OCI-M2 (cell line): ENCODE measurements around the gene SDS.

Source experiments
- DNase-seq: peaks from one replicate; lab custom pipeline; 2025; ENCODE audit not compliant: unreplicated experiment; lab: John Stamatoyannopoulos, UW

Gene SDS

DNA sequence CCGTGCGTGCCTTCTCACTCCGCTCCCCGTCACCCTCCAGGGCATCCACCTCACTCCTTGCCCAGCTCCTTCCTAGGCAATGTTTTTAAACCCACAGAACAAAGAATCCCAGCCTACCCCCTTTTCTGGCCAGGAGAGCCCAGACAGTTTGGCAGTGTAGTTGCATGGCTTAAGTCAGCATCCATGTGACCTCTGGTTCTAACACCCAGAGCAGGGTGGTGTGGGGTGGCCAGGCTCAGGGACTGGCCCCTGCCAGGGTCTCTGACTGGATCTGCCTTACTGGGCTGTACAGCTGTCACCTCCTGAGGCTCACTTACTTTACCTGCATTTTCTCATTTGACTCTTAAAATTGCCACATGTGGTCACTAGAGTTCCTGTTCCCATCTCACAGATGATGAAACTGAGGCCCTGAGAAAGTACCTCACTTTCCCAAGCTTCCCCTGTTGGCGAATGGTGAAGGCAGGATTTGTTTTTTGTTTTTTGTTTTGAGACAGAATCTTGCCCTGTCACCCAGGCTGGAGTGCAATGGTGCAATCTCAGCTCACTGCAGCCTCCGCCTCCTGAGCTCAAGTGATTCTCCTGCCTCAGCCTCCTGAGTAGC lies 18.3 kb downstream of the SDS start:
- DNase-seq = no peak

DNA sequence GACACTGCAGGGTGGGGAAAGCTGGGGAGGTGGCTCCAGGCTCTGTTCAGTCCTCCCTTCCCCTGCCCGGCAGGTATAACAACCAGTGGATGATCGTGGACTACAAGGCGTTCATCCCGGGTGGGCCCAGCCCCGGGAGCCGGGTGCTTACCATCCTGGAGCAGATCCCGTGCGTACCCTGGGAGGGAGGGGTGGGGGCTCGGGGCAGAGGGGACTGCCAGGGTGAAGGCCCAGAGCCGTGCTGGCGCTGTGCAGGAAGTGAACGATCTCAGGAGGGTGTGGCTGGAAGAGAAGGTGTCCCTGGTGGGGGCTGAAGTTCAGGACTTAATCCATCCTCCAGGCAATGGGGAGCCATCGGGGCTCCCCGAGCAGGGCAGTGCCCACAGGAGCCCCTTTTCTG lies 18.9 kb downstream of the SDS start:
- no peak for DNase-seq

DNA sequence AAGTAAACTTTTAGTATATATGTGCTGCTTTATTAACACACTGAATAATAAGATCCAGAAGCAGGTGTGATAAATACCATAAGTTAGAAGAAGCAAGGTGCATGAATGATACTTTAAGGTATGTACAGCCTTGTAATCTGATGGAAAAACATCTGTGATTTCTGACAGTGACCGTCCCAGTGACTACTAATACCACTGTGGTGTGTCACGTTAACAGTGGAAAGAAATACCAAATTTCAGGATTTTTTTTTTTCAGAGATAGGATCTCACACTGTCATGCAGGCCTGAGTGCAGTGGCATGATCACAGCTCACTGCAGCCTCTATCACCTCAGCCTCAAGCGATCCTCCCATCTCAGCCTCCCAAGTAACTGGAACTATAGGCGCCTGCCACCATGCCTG lies 21.5 kb downstream of the SDS start:
- no peak for DNase-seq

DNA sequence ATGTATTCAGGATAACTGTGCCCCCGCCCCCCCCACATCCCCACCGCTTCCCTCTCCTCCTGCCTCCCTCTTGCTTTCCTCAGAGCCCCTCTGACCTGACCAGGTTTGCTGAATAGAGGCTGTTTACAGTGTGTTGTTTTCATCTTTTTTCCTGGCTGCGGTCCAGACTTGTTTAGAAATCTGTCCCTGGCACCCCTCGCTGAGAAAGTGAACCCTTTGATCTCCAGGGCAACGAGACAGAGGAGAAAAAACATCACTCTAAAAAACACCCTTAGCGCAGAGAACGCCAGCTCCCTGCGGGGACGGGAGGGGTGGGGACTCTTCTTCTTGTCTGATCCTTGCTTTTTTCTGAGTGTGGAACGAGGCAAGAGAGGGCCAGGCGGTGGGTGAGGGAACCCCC lies 22.5 kb downstream of the SDS start:
- DNase-seq = no peak

DNA sequence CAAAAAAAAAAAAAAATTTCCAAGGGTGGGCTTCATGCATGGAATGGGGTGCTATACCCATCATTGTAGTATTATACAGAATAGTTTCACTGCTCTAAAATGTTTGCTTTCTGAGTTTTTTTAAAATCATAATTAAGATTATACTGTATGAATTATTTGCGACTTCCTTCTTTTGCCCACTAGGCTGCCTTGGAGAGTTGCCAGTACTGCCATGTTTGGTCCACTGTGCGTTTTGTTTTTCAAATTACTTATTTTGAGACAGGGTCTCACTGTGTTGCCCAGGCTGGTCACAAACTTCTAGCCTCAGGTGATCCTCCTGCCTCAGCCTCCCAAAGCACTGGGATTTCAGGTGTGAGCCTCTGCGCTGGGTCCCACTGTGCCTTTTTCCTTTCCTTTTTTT lies 25.4 kb downstream of the SDS start:
- DNase-seq = no peak

DNA sequence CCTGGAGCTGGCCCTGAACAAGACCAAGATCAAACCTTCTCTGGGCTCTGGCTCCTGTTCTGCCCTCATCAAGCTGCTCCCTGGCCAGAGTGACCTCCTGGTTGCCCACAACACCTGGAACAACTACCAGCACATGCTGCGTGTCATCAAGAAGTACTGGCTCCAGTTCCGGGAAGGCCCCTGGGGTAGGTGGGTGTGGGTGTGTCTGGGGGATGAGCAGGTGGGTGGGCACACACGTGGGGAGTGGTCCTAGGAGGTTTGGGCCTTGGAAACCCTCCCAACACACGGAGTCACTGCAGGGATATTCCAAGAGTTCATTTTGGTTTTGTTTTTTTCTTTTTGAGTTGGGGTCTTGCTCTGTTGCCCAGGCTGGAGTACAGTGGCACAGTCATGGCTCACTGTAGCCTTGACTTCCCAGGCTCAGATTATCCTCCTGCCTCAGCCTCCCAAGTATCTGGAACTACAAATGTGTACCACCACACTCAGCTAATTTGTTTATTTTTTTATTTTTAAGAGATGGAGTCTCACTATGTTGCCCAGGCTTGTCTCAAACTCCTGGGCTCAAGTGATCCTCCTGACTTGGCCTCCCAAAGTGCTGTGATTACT lies 28.8 kb downstream of the SDS start:
- DNase-seq = no peak

DNA sequence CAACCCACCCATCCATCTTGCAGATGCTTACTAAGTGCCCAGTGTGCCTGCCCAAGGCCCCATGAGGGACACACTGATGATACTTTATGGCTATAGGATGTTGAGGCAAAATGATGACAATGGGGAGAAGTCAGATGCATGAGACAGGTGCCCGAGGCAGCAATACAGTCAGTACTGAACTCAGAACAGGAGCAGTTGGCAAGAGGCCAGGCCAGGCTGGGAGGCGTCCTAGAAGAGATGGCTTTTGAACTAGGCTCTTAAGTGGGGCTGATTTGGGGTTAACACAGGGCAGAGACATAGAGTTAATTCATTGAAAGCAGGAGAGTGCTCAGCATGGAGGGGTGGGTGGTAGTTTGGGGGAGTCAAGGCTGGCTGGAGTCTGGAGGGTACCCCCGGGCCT lies 29.7 kb downstream of the SDS start:
- no peak for DNase-seq

DNA sequence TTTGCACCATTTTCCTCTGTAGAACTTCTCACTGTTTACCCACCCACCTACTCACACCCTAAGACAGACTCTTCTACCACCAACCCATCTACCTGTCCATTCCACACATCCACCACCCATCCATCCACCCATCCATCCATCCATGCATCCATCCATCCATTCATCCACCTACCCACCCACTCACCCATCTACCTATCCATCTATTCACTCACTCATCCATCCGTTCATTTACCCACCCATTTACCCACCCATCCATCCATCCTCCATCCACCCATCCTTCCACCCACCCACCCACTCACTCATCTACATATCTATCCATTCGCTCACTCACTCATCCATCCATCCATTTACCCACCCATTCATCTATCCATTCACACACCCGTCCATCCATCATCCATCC lies 30.2 kb downstream of the SDS start:
- no peak for DNase-seq

DNA sequence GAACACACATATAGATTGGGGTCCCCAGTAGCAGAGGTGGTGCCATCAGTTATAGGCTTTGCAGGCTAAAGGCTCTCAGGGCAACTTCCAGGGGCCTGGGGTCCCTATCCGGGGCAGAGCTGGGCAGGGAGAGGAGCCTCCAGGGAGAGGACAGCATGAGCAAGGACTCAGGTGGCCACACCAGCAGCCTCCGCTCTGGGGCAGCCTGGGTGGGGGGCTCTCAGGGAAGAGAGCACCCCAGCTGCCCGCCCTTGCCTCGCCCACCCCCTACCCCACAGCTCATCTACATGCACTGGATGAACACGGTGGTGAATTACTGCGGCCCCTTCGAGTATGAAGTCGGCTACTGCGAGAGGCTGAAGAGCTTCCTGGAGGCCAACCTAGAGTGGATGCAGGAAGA lies 31.3 kb downstream of the SDS start:
- no peak for DNase-seq

DNA sequence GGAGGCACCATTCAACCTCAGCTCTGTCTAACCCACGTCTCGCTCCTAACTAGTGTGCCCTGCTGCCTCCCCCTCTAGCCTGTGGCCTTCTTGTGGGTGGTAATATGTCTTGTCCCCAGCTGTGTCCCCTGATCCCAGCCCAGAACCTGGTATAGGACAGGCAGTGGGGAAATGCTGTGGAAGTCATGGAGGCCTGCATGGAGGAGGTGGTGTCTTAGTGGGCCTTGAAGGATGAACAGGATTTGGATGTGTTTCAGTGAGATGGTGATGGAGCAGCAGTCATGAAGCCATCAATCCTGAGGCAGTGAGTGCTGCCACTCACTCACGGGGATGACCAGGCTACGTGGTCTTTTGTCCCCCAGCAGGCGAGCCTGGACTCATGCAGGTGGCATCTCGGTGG lies 31.9 kb downstream of the SDS start:
- DNase-seq = no peak

DNA sequence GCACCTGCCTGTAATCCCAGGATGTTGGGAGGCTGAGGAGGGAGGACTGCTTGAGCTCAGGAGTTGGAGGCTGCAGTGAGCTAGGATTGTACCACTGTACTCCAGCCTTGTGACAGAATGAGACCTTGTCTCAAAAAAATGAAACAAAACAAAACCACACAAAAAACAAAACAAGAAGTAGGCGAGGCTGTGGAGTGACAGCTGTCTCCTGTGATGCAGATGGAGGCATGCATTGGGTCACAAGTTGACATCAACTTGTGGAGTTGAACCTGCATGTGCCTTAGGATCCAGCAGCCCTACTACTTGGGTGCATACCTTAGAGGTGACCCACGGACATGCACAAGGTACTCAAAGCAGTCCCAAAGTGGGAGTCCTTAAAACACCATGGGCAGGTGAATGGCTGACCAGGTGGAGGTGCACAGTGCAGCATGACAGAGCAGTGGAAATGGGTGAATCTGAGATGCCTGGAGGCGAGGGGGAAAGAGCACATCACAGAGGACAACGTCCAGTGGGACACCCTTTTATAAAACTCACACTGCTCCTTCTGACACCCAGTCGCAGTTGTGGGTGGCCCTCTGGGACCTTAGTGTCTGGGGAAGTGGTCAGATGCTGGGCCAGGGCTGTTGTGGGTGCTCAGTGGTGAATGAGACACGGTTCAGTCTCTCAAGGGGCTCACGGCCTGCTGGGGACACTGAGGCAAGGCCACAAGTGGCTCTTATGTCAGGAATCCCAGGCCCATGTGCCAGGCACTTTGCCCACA lies 32.6 kb downstream of the SDS start:
- DNase-seq = no peak

DNA sequence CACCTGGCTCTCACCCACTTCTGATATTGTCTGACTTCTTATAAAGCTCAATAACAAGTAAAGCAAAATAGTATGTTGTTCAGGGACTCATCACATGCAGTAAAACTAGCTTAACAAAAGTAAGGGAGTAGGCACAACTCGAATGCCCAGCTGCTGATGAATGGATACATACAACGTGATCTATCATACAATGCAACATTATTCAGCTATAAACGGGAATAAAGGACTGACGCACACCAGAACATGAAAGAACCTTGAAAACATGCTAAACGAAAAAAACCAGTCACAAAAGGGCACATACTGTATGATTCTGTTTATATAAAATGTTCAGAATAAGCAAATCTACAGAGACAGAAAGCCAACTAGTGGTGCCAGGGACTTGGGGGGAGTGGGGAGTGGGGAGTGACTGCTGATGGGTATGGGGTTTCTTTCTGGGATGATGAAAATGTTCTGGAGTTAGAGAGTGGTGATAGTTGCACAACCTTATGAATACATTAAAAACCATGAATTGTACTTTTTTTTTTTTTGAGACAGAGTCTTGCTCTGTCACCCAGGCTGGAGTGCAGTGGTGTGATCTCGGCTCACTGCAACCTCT lies 34.2 kb downstream of the SDS start:
- no peak for DNase-seq

DNA sequence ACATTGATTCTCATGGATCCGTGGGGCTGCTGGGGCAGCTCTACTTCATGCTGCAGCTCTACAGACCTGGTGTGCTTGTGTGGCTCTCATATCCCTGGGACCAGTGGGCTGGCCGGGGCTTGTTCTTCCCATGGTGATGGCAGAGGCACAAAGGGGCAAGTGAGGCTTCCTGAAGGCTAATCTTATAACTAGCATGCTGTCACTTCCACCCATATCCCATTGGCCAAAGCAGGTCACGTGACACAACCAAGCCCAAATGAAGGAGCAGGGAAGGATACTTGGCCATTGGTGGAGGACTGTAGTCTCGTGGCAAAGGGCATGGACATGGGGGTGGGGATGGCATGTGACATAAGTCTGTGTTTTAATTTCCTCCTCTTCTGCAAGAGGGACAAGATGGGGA lies 35.4 kb downstream of the SDS start:
- DNase-seq = no peak

DNA sequence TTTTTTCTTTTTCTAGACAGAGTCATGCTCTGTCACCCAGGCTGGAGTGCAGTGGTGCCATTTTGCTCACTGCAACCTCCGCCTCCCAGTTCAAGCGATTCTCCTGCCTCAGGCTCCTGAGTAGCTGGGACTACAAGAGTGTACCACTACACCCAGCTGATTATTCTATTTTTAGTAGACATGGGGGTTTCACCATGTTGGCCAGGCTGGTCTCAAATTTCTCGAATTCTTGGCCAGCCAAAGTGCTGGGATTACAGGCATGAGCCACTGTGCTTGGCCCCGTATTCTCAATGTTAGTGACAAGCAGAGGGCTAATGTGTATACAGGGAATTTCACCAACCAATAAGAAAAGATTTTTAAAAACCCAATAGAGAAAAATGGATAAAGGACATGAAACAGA lies 36.9 kb downstream of the SDS start:
- DNase-seq = no peak

DNA sequence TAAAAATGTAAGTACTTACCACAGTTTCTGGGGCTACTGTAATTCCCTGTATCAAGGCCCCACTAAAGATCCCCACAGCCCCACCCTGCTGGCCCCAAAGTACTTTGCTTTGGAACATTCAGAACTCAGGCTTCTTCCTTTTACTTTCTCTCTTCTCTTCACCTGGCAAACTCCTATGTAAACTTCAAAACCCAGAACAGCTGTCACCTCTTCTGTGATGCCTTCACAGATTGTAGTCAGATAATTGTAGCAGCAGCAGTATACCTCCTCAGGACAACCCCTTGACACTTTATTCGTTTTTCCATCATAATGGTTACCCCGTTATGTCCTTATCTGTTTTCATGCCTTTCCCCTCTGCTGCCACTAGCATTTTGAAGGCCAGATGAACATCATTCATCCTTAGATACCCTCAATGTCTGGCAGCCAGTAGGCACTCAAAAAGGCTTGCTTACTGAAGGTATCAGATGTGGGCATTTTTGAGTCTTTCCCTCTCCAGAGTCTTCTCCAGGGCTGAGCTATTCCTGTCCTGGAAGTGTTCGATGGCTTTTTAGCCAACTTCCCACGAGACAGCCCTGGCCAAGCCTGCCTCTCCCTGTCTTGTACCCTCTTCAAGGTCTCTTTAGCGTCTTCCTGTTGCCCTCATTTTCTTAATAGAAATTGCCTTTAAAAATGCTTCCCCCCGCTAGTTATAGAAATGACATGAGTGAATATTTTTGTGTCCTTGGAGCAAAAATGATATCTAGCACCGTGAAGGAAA lies 37.9 kb downstream of the SDS start:
- no peak for DNase-seq

DNA sequence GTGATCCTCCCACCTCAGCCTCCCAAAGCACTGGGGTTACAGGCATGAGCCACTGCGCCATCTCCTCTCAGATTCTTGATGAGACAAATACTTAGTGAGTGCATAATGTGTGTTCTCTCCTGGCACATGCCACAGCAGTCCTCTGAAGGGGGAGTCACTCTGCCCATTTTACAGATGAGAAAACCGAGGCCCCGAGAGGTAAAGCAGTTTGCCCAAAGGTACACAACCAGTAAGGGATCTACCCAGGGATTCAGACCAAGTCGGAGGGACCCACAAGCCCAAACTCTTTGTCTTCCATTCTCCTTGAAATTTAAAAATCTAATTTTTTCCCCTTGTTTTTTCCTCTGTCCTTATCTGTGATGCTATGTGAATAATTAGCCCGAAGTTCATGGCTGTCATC lies 39.0 kb downstream of the SDS start:
- no peak for DNase-seq

DNA sequence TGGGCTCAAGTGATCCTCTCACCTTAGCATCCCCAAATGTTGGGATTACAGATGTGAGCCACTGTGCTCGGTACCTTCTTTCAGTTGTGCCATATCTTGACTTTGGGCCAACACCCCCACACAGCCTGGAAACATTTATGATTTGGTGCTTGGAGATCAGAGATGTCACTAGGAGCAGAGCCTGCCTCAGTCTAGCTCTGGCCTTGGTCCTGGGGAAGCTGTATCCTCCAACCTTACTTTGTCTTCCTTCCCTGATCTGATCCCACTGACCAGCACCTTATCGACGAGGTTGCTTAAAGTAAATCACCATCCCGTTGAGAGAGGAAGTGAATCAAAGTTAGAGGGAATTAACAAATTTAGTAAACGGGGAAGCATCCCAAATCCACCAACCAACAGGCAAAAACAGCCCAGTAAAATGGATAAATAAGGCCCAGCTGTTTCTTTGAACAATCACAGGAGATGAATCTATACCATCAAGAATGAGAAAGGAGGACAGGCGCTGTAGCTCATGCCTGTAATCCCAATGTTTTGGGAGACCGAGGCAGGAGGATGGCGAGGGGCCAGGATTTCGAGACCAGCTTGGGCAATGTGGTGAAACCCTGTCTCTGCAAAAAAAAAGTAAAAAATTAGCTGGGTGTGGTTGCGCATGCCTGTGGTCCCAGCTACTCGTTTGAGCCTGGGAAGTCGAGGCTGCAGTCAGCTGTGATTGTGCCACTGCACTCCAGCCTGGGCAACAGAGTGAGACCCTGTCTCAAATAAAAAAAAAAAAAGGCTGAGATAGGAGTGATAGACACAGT lies 41.9 kb downstream of the SDS start:
- no peak for DNase-seq

DNA sequence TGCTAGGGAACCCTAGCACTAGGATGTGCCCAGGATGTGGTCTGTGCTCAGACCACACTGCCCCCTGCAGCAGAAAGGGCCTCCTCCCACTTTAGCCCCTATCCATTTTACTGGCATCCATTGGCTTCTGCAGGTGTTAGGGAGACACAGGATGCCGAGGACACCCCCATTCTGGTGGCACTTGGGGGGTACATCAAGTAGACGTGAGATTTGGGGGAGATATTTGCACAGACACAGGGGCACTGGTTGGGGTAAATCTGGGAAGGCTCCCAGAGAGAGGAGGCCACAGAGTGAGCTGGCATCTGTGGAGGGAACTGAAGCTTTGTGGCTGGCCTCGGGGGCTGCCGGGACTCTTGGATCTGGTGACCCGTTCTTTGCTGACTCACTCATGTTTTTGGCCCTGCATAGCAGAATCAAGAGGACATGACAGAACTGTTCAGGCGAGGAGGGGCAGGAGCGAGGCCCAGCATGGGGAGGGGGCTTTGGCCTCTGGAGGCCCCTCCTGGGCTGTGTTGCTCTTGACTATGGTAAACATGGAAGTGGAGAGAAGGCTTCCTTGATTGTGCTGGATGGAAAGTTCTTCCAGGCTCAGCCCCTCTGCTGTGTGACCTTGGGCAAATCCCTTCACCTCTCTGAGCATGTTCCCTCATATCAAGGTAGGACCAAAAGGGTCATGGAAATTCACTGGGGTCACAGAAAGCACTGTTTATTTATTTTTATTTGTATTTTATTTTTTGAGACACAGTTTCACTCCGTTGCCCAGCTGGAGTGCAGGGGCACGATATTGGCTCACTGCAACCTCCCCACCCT lies 43.5 kb downstream of the SDS start:
- no peak for DNase-seq

DNA sequence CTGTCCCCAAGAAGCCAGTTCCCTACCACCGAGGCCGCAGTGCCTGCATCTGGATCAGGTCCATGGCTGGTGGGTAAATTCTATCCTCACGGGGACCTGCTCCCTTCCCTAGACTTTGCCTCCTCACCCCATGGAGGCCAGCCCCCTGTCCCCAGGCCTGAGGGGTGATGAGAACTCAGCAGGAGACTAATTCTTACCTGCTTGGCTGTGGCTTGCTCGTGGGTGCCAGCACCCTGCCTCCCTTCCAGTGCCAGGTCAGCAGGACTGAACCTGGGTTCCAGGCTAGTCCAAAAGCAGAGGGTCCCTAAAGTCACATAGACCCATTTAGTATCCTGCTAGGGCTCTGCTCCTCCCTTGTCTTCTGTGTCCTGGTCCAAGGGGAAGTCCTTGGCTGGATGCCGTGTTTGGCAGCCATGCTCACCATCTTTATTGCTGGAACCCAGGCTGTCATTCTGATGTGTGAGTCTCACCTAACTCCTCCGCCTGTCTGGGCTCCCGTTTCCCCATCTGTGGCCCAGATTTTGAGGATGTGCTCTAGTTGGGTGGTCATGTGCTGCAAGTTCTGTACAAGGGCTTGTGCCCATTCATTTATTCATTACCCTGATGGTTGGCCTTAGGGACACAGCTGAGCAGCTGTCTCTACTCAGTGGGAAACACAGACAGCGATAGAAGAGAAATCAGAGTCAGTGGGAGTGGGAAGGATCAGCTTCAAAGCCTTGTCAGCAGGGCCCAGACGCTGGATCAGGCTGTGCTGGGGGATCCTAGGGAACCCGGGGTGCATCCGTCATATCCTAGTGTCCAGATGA lies 44.4 kb downstream of the SDS start:
- DNase-seq = no peak
